Upper lobe of left lung (tissue), 4 donors: ENCODE data around the gene CHCHD3.

Experiments
- EP300 ChIP-seq, 4 donors: sonication (generic); formaldehyde crosslinking; IDR thresholded peaks; one replicate each; pipeline ENCODE4 v1.5.1; 2017; ENCODE audit warnings: antibody characterized with exemption in 4 of 4, control low read depth in 2 of 4
- POLR2A ChIP-seq, 4 donors: fragments of 450-650 bp; IDR thresholded peaks; one replicate each; pipeline ENCODE4 v1.5.1; 2016 to 2017; ENCODE audit warnings: antibody characterized with exemption in 4 of 4, mild to moderate bottlenecking in 2 of 4
- TF ChIP-seq, protein P1 (sequence below), 6 experiments: fragments of 450-650 bp in 4 of 6; fragments of 200-600 bp in 2 of 6; sonication (generic) in 2 of 6; IDR thresholded peaks; one replicate each; pipeline ENCODE4 v1.5.1; 2016 to 2019; ENCODE audit warnings: antibody characterized with exemption in 6 of 6

DNA sequence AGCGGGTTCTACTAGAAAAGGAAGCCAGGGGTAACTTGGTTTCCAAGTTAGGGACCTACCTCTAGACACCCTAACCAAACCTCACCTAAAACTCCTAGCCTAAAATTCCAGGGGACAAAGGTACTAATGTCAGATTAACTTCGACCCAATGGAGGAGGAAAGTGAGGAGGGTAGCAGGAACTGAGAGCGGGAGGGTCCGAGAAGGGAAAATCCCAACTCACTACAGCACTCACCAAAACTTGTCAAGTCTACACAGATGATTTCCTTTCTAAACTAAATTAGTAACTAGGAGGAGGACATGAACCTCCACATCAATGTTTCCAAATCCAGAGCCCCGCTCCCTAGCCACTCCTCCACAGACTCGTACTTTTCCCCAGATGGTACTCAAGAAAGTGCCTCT lies 22.6 kb downstream of the CHCHD3 start:
- TF ChIP-seq, protein P1, sequence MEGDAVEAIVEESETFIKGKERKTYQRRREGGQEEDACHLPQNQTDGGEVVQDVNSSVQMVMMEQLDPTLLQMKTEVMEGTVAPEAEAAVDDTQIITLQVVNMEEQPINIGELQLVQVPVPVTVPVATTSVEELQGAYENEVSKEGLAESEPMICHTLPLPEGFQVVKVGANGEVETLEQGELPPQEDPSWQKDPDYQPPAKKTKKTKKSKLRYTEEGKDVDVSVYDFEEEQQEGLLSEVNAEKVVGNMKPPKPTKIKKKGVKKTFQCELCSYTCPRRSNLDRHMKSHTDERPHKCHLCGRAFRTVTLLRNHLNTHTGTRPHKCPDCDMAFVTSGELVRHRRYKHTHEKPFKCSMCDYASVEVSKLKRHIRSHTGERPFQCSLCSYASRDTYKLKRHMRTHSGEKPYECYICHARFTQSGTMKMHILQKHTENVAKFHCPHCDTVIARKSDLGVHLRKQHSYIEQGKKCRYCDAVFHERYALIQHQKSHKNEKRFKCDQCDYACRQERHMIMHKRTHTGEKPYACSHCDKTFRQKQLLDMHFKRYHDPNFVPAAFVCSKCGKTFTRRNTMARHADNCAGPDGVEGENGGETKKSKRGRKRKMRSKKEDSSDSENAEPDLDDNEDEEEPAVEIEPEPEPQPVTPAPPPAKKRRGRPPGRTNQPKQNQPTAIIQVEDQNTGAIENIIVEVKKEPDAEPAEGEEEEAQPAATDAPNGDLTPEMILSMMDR (IDR thresholded peaks at IDR 0.05): no peak
- no peak for TF ChIP-seq POLR2A (IDR thresholded peaks at IDR 0.05)
- TF ChIP-seq EP300 (IDR thresholded peaks at IDR 0.05): no peak
